IMR-90 (cell line): ENCODE measurements around the gene ZBTB25. TPM values are rescaled to one million over a fixed set of nuclear protein-coding genes. Genes with fewer than 3 reads are reported as not detected.
A peak's percentile ranks its signal among the peaks of the same experiment; 100 is the strongest.

Experiments
- ATAC-seq: fragments of 200-7000 bp; cut with Tn5 transposase; 2 replicates; pipeline ENCODE4 v1.9.1; 2020; ENCODE audit warnings: low read depth, mild to moderate bottlenecking, moderate library complexity
- BruUV-seq: library from RNA; stranded (reverse); fragments of 400-500 nt; replicated peaks from 2 replicates; lab custom pipeline; 2021; lab: Mats Ljungman, UMichigan
- CTCF ChIA-PET: fragments of 300-600 bp; formaldehyde crosslinking; extraction: SDS; loops from one replicate; lab custom pipeline; 2021; ENCODE audit warnings: antibody characterized with exemption; lab: Yijun Ruan, JAX
- POLR2A ChIA-PET: fragments of 300-600 bp; sonication (Branson Sonifier 250); formaldehyde crosslinking; loops from one replicate; lab custom pipeline; 2022; ENCODE audit warnings: antibody characterized with exemption; ENCODE audit not compliant: unreplicated experiment; lab: Charles Lee
- DNase-seq: peaks from one replicate; pipeline ENCODE4 v3.0.0; 2013
- H2AFZ ChIP-seq: replicated peaks from 2 replicates; pipeline ENCODE3; 2013; ENCODE audit warnings: low read length, mild to moderate bottlenecking; ENCODE audit not compliant: poor library complexity
- H2AK5ac ChIP-seq: 2 replicates; pipeline ENCODE4 v1.6.1; 2013; ENCODE audit warnings: low read depth, low read length, inconsistent platforms
- H2AK9ac ChIP-seq: replicated peaks from 2 replicates; pipeline ENCODE3; 2013; ENCODE audit warnings: mild to moderate bottlenecking, low read depth, low read length, moderate library complexity; ENCODE audit not compliant: poor library complexity
- H2BK120ac ChIP-seq: 2 replicates; pipeline ENCODE4 v1.6.1; 2013; ENCODE audit warnings: low read depth, low read length, inconsistent platforms
- H2BK15ac ChIP-seq: 3 replicates; pipeline ENCODE4 v1.6.1; 2013; ENCODE audit warnings: low read depth, low read length, inconsistent platforms
- H2BK20ac ChIP-seq: 2 replicates; pipeline ENCODE4 v1.6.1; 2013; ENCODE audit warnings: low read depth, mild to moderate bottlenecking, inconsistent platforms, low read length, moderate library complexity
- H2BK5ac ChIP-seq: 2 replicates; pipeline ENCODE4 v1.6.1; 2013; ENCODE audit warnings: mild to moderate bottlenecking, low read depth, low read length, inconsistent platforms; ENCODE audit not compliant: poor library complexity, severe bottlenecking
- H3K14ac ChIP-seq: replicated peaks from 2 replicates; pipeline ENCODE4 v1.6.1; 2013; ENCODE audit warnings: low read depth, low read length, inconsistent platforms
- H3K18ac ChIP-seq: 2 replicates; pipeline ENCODE4 v1.6.1; 2013; ENCODE audit warnings: low read depth, low read length, control low read depth
- H3K23ac ChIP-seq: 2 replicates; pipeline ENCODE4 v1.6.1; 2013; ENCODE audit warnings: low read depth, low read length, inconsistent platforms
- H3K27ac ChIP-seq: 2 replicates; pipeline ENCODE4 v1.5.1; 2013; ENCODE audit warnings: mild to moderate bottlenecking, control low read depth, low read length; ENCODE audit not compliant: insufficient read depth
- H3K27me3 ChIP-seq: 2 replicates; pipeline ENCODE4 v1.6.1; 2013; ENCODE audit warnings: low read length; ENCODE audit not compliant: control insufficient read depth, insufficient read depth
- H3K36me3 ChIP-seq: 2 replicates; pipeline ENCODE4 v1.6.1; 2013; ENCODE audit warnings: low read length, mixed read lengths; ENCODE audit not compliant: control insufficient read depth, insufficient read depth
- H3K4ac ChIP-seq: 2 replicates; pipeline ENCODE4 v1.6.1; 2013; ENCODE audit warnings: low read depth, low read length, inconsistent platforms
- H3K4me1 ChIP-seq: 2 replicates; pipeline ENCODE4 v1.6.1; 2013; ENCODE audit warnings: low read length, mixed read lengths; ENCODE audit not compliant: control insufficient read depth, insufficient read depth
- H3K4me2 ChIP-seq: 2 replicates; pipeline ENCODE4 v1.6.1; 2013; ENCODE audit warnings: low read depth, mild to moderate bottlenecking, control low read depth, low read length, moderate library complexity
- H3K4me3 ChIP-seq: 2 replicates; pipeline ENCODE4 v1.5.1; 2013; ENCODE audit warnings: low read depth, mild to moderate bottlenecking, control low read depth, low read length, moderate library complexity; ENCODE audit not compliant: insufficient read depth
- H3K56ac ChIP-seq: 2 replicates; pipeline ENCODE4 v1.6.1; 2013; ENCODE audit warnings: low read length, inconsistent platforms; ENCODE audit not compliant: insufficient read depth; ENCODE audit errors: extremely low read depth
- H3K79me1 ChIP-seq, 2 experiments: 2 replicates each; pipeline ENCODE4 v1.6.1; 2013; ENCODE audit warnings: low read length in 2 of 2, inconsistent platforms in 1 of 2, low read depth in 1 of 2
- H3K9ac ChIP-seq: 2 replicates; pipeline ENCODE4 v1.6.1; 2013; ENCODE audit warnings: low read depth, low read length, control low read depth
- H3K9me1 ChIP-seq: 2 replicates; pipeline ENCODE4 v1.6.1; 2013; ENCODE audit warnings: low read length, inconsistent platforms; ENCODE audit not compliant: insufficient read depth
- H3K9me3 ChIP-seq: 2 replicates; pipeline ENCODE4 v1.6.1; 2013; ENCODE audit warnings: low read length; ENCODE audit not compliant: control insufficient read depth, insufficient read depth
- H4K20me1 ChIP-seq: 2 replicates; pipeline ENCODE4 v1.6.1; 2013; ENCODE audit warnings: low read length, inconsistent platforms; ENCODE audit not compliant: insufficient read depth
- H4K5ac ChIP-seq: 2 replicates; pipeline ENCODE4 v1.6.1; 2013; ENCODE audit warnings: mild to moderate bottlenecking, low read depth, low read length, control low read depth
- H4K8ac ChIP-seq, 2 experiments: 2 replicates each; pipeline ENCODE4 v1.6.1; 2013; ENCODE audit warnings: low read depth in 2 of 2, low read length in 2 of 2, control low read depth in 1 of 2, inconsistent platforms in 1 of 2
- H4K91ac ChIP-seq: 2 replicates; pipeline ENCODE4 v1.6.1; 2013; ENCODE audit warnings: low read depth, low read length, inconsistent platforms; ENCODE audit not compliant: insufficient read depth
- BHLHE40 ChIP-seq: fragments of 150-350 bp; IDR thresholded peaks from 2 replicates; pipeline ENCODE4 v1.6.1; 2016; ENCODE audit warnings: mild to moderate bottlenecking, low read depth, low read length
- CEBPB ChIP-seq: IDR thresholded peaks from 2 replicates; pipeline ENCODE4 v1.6.1; 2012; ENCODE audit warnings: low read depth, low read length, improper control_type of control experiment
- CHD1 ChIP-seq: IDR thresholded peaks from 2 replicates; pipeline ENCODE4 v1.6.1; 2012; ENCODE audit warnings: low read depth, low read length, improper control_type of control experiment
- CTCF ChIP-seq: conservative IDR thresholded peaks from 2 replicates; pipeline ENCODE4 v1.5.1; 2012; ENCODE audit warnings: mild to moderate bottlenecking, low read depth, low read length, improper control_type of control experiment
- ELK1 ChIP-seq: fragments of 150-350 bp; IDR thresholded peaks from 2 replicates; pipeline ENCODE4 v1.6.1; 2016; ENCODE audit warnings: low read depth, mild to moderate bottlenecking, low read length, moderate library complexity, borderline replicate concordance
- FOS ChIP-seq: fragments of 150-350 bp; IDR thresholded peaks from 2 replicates; pipeline ENCODE4 v1.6.1; 2016; ENCODE audit warnings: low read depth, low read length
- MAFK ChIP-seq: IDR thresholded peaks from 2 replicates; pipeline ENCODE4 v1.6.1; 2012; ENCODE audit warnings: low read depth, low read length, improper control_type of control experiment
- MAZ ChIP-seq: IDR thresholded peaks from 2 replicates; pipeline ENCODE4 v1.6.1; 2012; ENCODE audit warnings: low read depth, mild to moderate bottlenecking, low read length, improper control_type of control experiment, moderate library complexity, borderline replicate concordance
- MXI1 ChIP-seq: IDR thresholded peaks from 2 replicates; pipeline ENCODE4 v1.6.1; 2012; ENCODE audit warnings: low read depth, mild to moderate bottlenecking, low read length, moderate library complexity, borderline replicate concordance
- NFE2L2 ChIP-seq: fragments of 150-350 bp; IDR thresholded peaks from 2 replicates; pipeline ENCODE4 v1.6.1; 2016; ENCODE audit warnings: low read depth, mild to moderate bottlenecking, low read length
- POLR2A ChIP-seq: IDR thresholded peaks from 2 replicates; pipeline ENCODE4 v1.6.1; 2012; ENCODE audit warnings: mild to moderate bottlenecking, low read depth, low read length
- RAD21 ChIP-seq: IDR thresholded peaks from 2 replicates; pipeline ENCODE4 v1.6.1; 2012; ENCODE audit warnings: low read length, improper control_type of control experiment
- RCOR1 ChIP-seq: IDR thresholded peaks from 2 replicates; pipeline ENCODE4 v1.6.1; 2012; ENCODE audit warnings: mild to moderate bottlenecking, low read length, improper control_type of control experiment; ENCODE audit not compliant: insufficient replicate concordance
- RFX5 ChIP-seq: IDR thresholded peaks from 2 replicates; pipeline ENCODE4 v1.8.0; 2012; ENCODE audit warnings: low read depth, mild to moderate bottlenecking, low read length, moderate library complexity
- SMC3 ChIP-seq: fragments of 150-350 bp; IDR thresholded peaks from 2 replicates; pipeline ENCODE4 v1.6.1; 2016; ENCODE audit warnings: low read depth, mild to moderate bottlenecking, antibody characterized with exemption, low read length, moderate library complexity
- USF2 ChIP-seq: fragments of 150-350 bp; IDR thresholded peaks from 2 replicates; pipeline ENCODE4 v1.6.1; 2017; ENCODE audit warnings: mild to moderate bottlenecking, antibody characterized with exemption, low read length, low read depth
- WGBS, 2 experiments: methylation state at CpG; one replicate each; pipeline versions ENCODE4 v1.1.5 to v1.1.7; 2013; ENCODE audit warnings: missing lambda C conversion rate in 2 of 2; ENCODE audit not compliant: insufficient read length in 1 of 2; ENCODE audit errors: extremely low coverage in 2 of 2; 5-methylcytosine and 5-hydroxymethylcytosine counted together
- dilution Hi-C: fragments of 300-500 bp; cut with HindIII; formaldehyde crosslinking; loops from one replicate; pipeline ENCODE4 v1.14.3; 2018; ENCODE audit warnings: low sequenced_read_pairs; ENCODE audit not compliant: unreplicated experiment
- in situ Hi-C: fragments of 300-500 bp; cut with MboI; formaldehyde crosslinking; loops from 3 replicates; pipeline ENCODE4 v1.14.3; 2019; ENCODE audit warnings: low sequenced_read_pairs, inconsistent platforms, mixed read lengths
- intact Hi-C: fragments of 100-400 bp; cut with micrococcal nuclease; formaldehyde crosslinking; loops from 2 replicates; pipeline ENCODE4 v1.10.0; 2022
- polyA plus RNA-seq, 3 experiments: library from polyadenylated mRNA; depleted of rRNA; stranded (reverse); fragments of >200 nt; gene quantifications; 2 replicates each; pipeline ENCODE4 v1.2.3, GENCODE V29; 2012; ENCODE audit warnings: low replicate concordance in 1 of 3
- total RNA-seq: library from RNA; depleted of rRNA; stranded (reverse); fragments of >200 nt; gene quantifications from 2 replicates; pipeline ENCODE4 v1.2.3, GENCODE V29; 2012

The ZBTB25 gene
- total and polyA plus RNA-seq, 2 of the 4 experiments (the other 2 are of a cell fraction) = 4.4 to 6.6 TPM

- Histone ChIP-seq H3K36me3 (peaks cover 23% of the 10 kb centered on the region), H4K20me1 (no peaks in the 10 kb centered on the region), H3K56ac (no peak overlapping the region), H3K23ac (no peak overlapping the region), H4K91ac (no peak overlapping the region), H3K14ac (no peak overlapping the region), H3K4me2 (no peak overlapping the region), H2BK15ac (no peak overlapping the region), H2AK9ac (peak overlapping the region; percentile 5), H3K9me3 (no peaks in the 10 kb centered on the region), H3K18ac (no peak overlapping the region), H3K4ac (no peak overlapping the region), H3K4me3 (no peak overlapping the region), H2AK5ac (no peak overlapping the region), H3K9me1 (peaks cover 12% of the 10 kb centered on the region), H2BK120ac (no peak overlapping the region), H3K9ac (no peak overlapping the region), H4K5ac (no peak overlapping the region), H2BK5ac (no peak overlapping the region), H3K27me3 (no peaks in the 10 kb centered on the region), H2AFZ (no peak overlapping the region), H3K79me1 (peaks cover 0 to 6% of the 10 kb centered on the region in 2 experiments; a peak in 1 of 4 replicates), H3K27ac (no peak overlapping the region), H3K4me1 (peaks cover 7% of the 10 kb centered on the region), H2BK20ac (no peak overlapping the region), H4K8ac (no peak overlapping the region)
- DNase-seq (no peak), ATAC-seq (no peak)
- dilution Hi-C loops = no loop called here
- TF ChIP-seq NFE2L2 (no peak), MAZ (no peak), CHD1 (no peak), SMC3 (no peak), RFX5 (no peak), MAFK (no peak), FOS (no peak), POLR2A (no peak), MXI1 (no peak), BHLHE40 (no peak), ELK1 (no peak), USF2 (no peak), RAD21 (no peak), CTCF (no peak), CEBPB (no peak), RCOR1 (no peak)
- 93% methylated on average over 3 of the region's 7 CpGs; no CpG with 5 or more reads in 1 of the 2 experiments for WGBS, 2 experiments
- BruUV-seq = no TSS peak
- in situ Hi-C loops = no loop called here
- intact Hi-C loops = no loop called here
- ChIA-PET POLR2A (no interaction called here), CTCF (no interaction called here)
Measured at GRCh38 chr14:64419003-64419402, 84.6 kb downstream of the ZBTB25 start.
